SIG-M5 treated with dmso at 0.1 percent for 504 hours (cell line): ENCODE data around the gene ANKMY2.
A peak's percentile ranks its signal among the peaks of the same experiment; 100 is the strongest.
"Not testable (repeated sequence)": the region's sequence is repeated elsewhere in the genome, so short reads cannot be mapped to it uniquely, and the experiment has no call there.

ENCODE experiments used
- DNase-seq: peaks from one replicate; lab custom pipeline; 2025; ENCODE audit not compliant: unreplicated experiment; lab: John Stamatoyannopoulos, UW

The ANKMY2 gene

GRCh38 chr7:16627236-16627635, 18.3 kb downstream of the ANKMY2 start:
- DNase-seq, result no peak

- DNase-seq, result no peak
These were observed 19.2 kb downstream of the ANKMY2 start for GRCh38 chr7:16626388-16626787.

- no peak for DNase-seq
These were observed 25.6 kb downstream of the ANKMY2 start for GRCh38 chr7:16619979-16620408.

- DNase-seq, result no peak
These were observed 29.0 kb downstream of the ANKMY2 start for GRCh38 chr7:16616542-16616941.

GRCh38 chr7:16616122-16616521, 29.4 kb downstream of the ANKMY2 start:
- DNase-seq, result no peak

GRCh38 chr7:16615228-16615627, 30.3 kb downstream of the ANKMY2 start:
- DNase-seq, result no peak

GRCh38 chr7:16611711-16612110, 33.8 kb downstream of the ANKMY2 start:
- no peak for DNase-seq

- DNase-seq, result peak; percentile 56
These were observed 35.6 kb downstream of the ANKMY2 start for GRCh38 chr7:16609842-16610450.

- DNase-seq, result no peak
These were observed 38.9 kb downstream of the ANKMY2 start for GRCh38 chr7:16606704-16607103.

GRCh38 chr7:16604054-16604453, 41.5 kb downstream of the ANKMY2 start:
- DNase-seq, result no peak

- DNase-seq, result no peak
These were observed 41.9 kb downstream of the ANKMY2 start for GRCh38 chr7:16603633-16604032.

GRCh38 chr7:16599860-16600259, 45.7 kb downstream of the ANKMY2 start:
- no peak for DNase-seq

- DNase-seq, result no peak
These were observed 47.5 kb downstream of the ANKMY2 start for GRCh38 chr7:16598015-16598414.

GRCh38 chr7:16595596-16595995, 50.0 kb downstream of the ANKMY2 start:
- DNase-seq, result not testable (repeated sequence)

- no peak for DNase-seq
These were observed 50.9 kb downstream of the ANKMY2 start for GRCh38 chr7:16594676-16595075.

- no peak for DNase-seq
These were observed 51.5 kb downstream of the ANKMY2 start for GRCh38 chr7:16594061-16594460.

- no peak for DNase-seq
These were observed 53.2 kb downstream of the ANKMY2 start for GRCh38 chr7:16592395-16592794.

- no peak for DNase-seq
These were observed 55.1 kb downstream of the ANKMY2 start for GRCh38 chr7:16590424-16590823.

GRCh38 chr7:16589881-16590280, 55.7 kb downstream of the ANKMY2 start:
- no peak for DNase-seq

GRCh38 chr7:16587790-16588189, 57.8 kb downstream of the ANKMY2 start:
- DNase-seq, result no peak

GRCh38 chr7:16587129-16587528, 58.4 kb downstream of the ANKMY2 start:
- no peak for DNase-seq

- DNase-seq, result no peak
These were observed 59.3 kb downstream of the ANKMY2 start for GRCh38 chr7:16586081-16586874.

GRCh38 chr7:16585540-16585939, 60.0 kb downstream of the ANKMY2 start:
- no peak for DNase-seq
